ENCODE results near the gene HAVCR1. TPM values are rescaled to one million over a fixed set of nuclear protein-coding genes. Genes with fewer than 3 reads are reported as not detected.

HAVCR1 gene
- total RNA-seq, result not detected in 2 replicates

GRCh38 chr5:157059093-157059539 lies at the start of gene HAVCR1:
HAVCR1 (minus strand) TSS chr5:157059116; CDS start chr5:157057943, 1,173 bp downstream.

Other genes with a start within 250 kb of the HAVCR1 start
- gene PPP1R2B, start 208.8 kb downstream of the HAVCR1 start, total RNA-seq, result 0.09 and 0.19 TPM in 2 replicates
- not detected in 2 replicates for gene TIMD4, start 95.9 kb downstream of the HAVCR1 start, total RNA-seq
- 0.19 TPM in 1 of 2 replicates, not detected in the other for gene HAVCR2, start 49.9 kb upstream of the HAVCR1 start, total RNA-seq
- gene MED7, start 83.7 kb upstream of the HAVCR1 start, total RNA-seq, result 6.1 and 6.7 TPM in 2 replicates
- not detected in 2 replicates for gene GARIN3, start 107.1 kb upstream of the HAVCR1 start, total RNA-seq
- gene ITK, start 121.7 kb upstream of the HAVCR1 start, total RNA-seq, result not detected in 2 replicates
- gene CYFIP2, start 207.0 kb upstream of the HAVCR1 start, total RNA-seq, result 15.5 and 18.8 TPM in 2 replicates

Measured in endothelial cell of coronary artery (primary cell).